ENCODE results near the gene KLHL3.

KLHL3 gene

GRCh38 chr5:137666461-137666850 lies 69.4 kb downstream of the KLHL3 start:
- no peak for TF ChIP-seq CTCF (IDR thresholded peaks at IDR 0.05; ENCODE audit: low read depth, low read length, missing control alignments)
- DNase-seq (ENCODE audit: extremely low read depth, low read depth), result no peak
- no peak overlapping the region for H3K4me3 ChIP-seq (replicated peaks; ENCODE audit: low read depth, low read length)

GRCh38 chr5:137665678-137666460 lies 70.0 kb downstream of the KLHL3 start:
- H3K4me3 ChIP-seq (replicated peaks; ENCODE audit: low read depth, low read length), result no peak overlapping the region
- DNase-seq (ENCODE audit: extremely low read depth, low read depth), result no peak

GRCh38 chr5:137660349-137660817 lies 75.5 kb downstream of the KLHL3 start:
- peak; percentile 36 for DNase-seq (ENCODE audit: extremely low read depth, low read depth)
- TF ChIP-seq CTCF (IDR thresholded peaks at IDR 0.05; ENCODE audit: low read depth, low read length, missing control alignments), result peak; percentile 80
- H3K4me3 ChIP-seq (replicated peaks; ENCODE audit: low read depth, low read length), result no peak overlapping the region

More at GRCh38 chr5:137665678-137666460, 70.0 kb downstream of the KLHL3 start:
- TF ChIP-seq CTCF (IDR thresholded peaks at IDR 0.05; ENCODE audit: low read depth, low read length, missing control alignments), result no peak

GRCh38 chr5:137659209-137659608 lies 76.7 kb downstream of the KLHL3 start:
- H3K4me3 ChIP-seq (replicated peaks; ENCODE audit: low read depth, low read length), result no peak overlapping the region
- no peak for DNase-seq (ENCODE audit: extremely low read depth, low read depth)
- TF ChIP-seq CTCF (IDR thresholded peaks at IDR 0.05; ENCODE audit: low read depth, low read length, missing control alignments), result no peak

GRCh38 chr5:137658324-137658723 lies 77.6 kb downstream of the KLHL3 start:
- no peak overlapping the region for H3K4me3 ChIP-seq (replicated peaks; ENCODE audit: low read depth, low read length)
- TF ChIP-seq CTCF (IDR thresholded peaks at IDR 0.05; ENCODE audit: low read depth, low read length, missing control alignments), result no peak
- no peak for DNase-seq (ENCODE audit: extremely low read depth, low read depth)

- no peak overlapping the region for H3K4me3 ChIP-seq (replicated peaks; ENCODE audit: low read depth, low read length)
- DNase-seq (ENCODE audit: extremely low read depth, low read depth), result no peak
- no peak for TF ChIP-seq CTCF (IDR thresholded peaks at IDR 0.05; ENCODE audit: low read depth, low read length, missing control alignments)
Observed at GRCh38 chr5:137657073-137657472, 78.8 kb downstream of the KLHL3 start.

Measured in HFF-Myc (cell line).